T-cell (primary cell): ENCODE results near the gene VTI1A. TPM values are rescaled to one million over a fixed set of nuclear protein-coding genes. Genes with fewer than 3 reads are reported as not detected.

Source experiments
- ATAC-seq, 4 experiments: fragments of 200-7000 bp in 3 of 4; fragments of 150-1000 bp in 1 of 4; cut with Tn5 transposase; replicated peaks in 1 of 4; 1 replicate in 3 of 4; 2 replicates in 1 of 4; pipeline ENCODE4 v1.10.0; 2021; ENCODE audit warnings: moderate library complexity in 3 of 4, mild to moderate bottlenecking in 2 of 4, moderate number of reproducible peaks in 1 of 4
- CTCF ChIA-PET, 2 donors: fragments of 300-600 bp; sonication (Branson Sonifier 250); formaldehyde crosslinking; loops; one replicate each; lab custom pipeline; 2022; ENCODE audit warnings: antibody characterized with exemption in 2 of 2; lab: Charles Lee
- POLR2A ChIA-PET, 2 donors: fragments of 300-600 bp; sonication (Branson Sonifier 250); formaldehyde crosslinking; loops; one replicate each; lab custom pipeline; 2022; ENCODE audit warnings: antibody characterized with exemption in 2 of 2; lab: Charles Lee
- DNase-seq, 35 experiments: peaks; one replicate each; pipeline versions ENCODE4 v3.0.0 to v3.0.0-alpha.2; 2013 to 2023
- H3K27ac ChIP-seq: one replicate; pipeline ENCODE4 v1.5.1; 2013; ENCODE audit warnings: low read length
- H3K27me3 ChIP-seq, 2 experiments: replicated peaks in 1 of 2; 1 replicate in 1 of 2; 2 replicates in 1 of 2; pipeline versions ENCODE4 v1.6.1 to v1.7.0; 2013; ENCODE audit warnings: low read length in 1 of 2, mixed read lengths in 1 of 2; ENCODE audit not compliant: control insufficient read depth in 2 of 2, insufficient read depth in 2 of 2; ENCODE audit errors: extremely low read depth in 1 of 2
- H3K36me3 ChIP-seq, 2 donors: 1 replicate in 1 of 2; 2 replicates in 1 of 2; pipeline versions ENCODE4 v1.6.1 to v1.7.0; 2013; ENCODE audit warnings: low read length in 1 of 2; ENCODE audit not compliant: control insufficient read depth in 2 of 2, insufficient read depth in 1 of 2; ENCODE audit errors: extremely low read depth in 1 of 2
- H3K4me1 ChIP-seq, 2 experiments: 1 replicate in 1 of 2; 2 replicates in 1 of 2; pipeline versions ENCODE4 v1.6.1 to v1.7.0; 2013; ENCODE audit warnings: low read length in 2 of 2, mixed read lengths in 1 of 2; ENCODE audit not compliant: insufficient read depth in 2 of 2, control insufficient read depth in 1 of 2; ENCODE audit errors: extremely low read depth in 1 of 2
- H3K4me3 ChIP-seq, 2 donors: 1 replicate in 1 of 2; 2 replicates in 1 of 2; pipeline versions ENCODE4 v1.5.1 to v1.7.0; 2013; ENCODE audit warnings: mild to moderate bottlenecking in 2 of 2, low read length in 1 of 2, moderate library complexity in 1 of 2; ENCODE audit not compliant: control insufficient read depth in 1 of 2; ENCODE audit errors: extremely low read depth in 1 of 2
- H3K9me3 ChIP-seq: 2 replicates; pipeline ENCODE4 v1.7.0; 2013
- H3K27ac Mint-ChIP-seq, 2 donors: one replicate each; pipeline ENCODE4 v1.8.0; 2020 to 2021; ENCODE audit warnings: mild to moderate bottlenecking in 2 of 2, mixed read lengths in 2 of 2
- H3K27me3 Mint-ChIP-seq, 2 donors: one replicate each; pipeline ENCODE4 v1.8.0; 2021 to 2022; ENCODE audit warnings: mixed read lengths in 2 of 2
- H3K36me3 Mint-ChIP-seq: one replicate; pipeline ENCODE4 v1.8.0; 2021; ENCODE audit warnings: mixed read lengths
- H3K4me1 Mint-ChIP-seq, 3 donors: one replicate each; pipeline ENCODE4 v1.8.0; 2020 to 2022; ENCODE audit warnings: mixed read lengths in 3 of 3, mild to moderate bottlenecking in 1 of 3
- H3K4me3 Mint-ChIP-seq, 3 donors: one replicate each; pipeline ENCODE4 v1.8.0; 2020 to 2022; ENCODE audit warnings: mild to moderate bottlenecking in 3 of 3, mixed read lengths in 3 of 3, moderate library complexity in 3 of 3
- H3K9me3 Mint-ChIP-seq, 3 donors: one replicate each; pipeline ENCODE4 v1.8.0; 2020 to 2022; ENCODE audit warnings: mixed read lengths in 3 of 3
- WGBS: methylation state at CpG from one replicate; pipeline ENCODE4 v1.1.5; 2013; ENCODE audit warnings: missing lambda C conversion rate; ENCODE audit not compliant: insufficient coverage; 5-methylcytosine and 5-hydroxymethylcytosine counted together
- total RNA-seq, 35 experiments: library from RNA in 6 of 35; stranded (reverse) in 6 of 35; fragments of 120-200 nt in 1 of 35; gene quantifications; one replicate each; pipeline versions ENCODE4 v1.2.1 to v1.2.4 and lab custom pipeline; 2013 to 2026

VTI1A gene
- total RNA-seq, 5 donors from 2014 or later (not counting 1 experiment from before 2014, with no cell fraction given) = 41.3 to 53.6 (median 43.5) TPM

DNA sequence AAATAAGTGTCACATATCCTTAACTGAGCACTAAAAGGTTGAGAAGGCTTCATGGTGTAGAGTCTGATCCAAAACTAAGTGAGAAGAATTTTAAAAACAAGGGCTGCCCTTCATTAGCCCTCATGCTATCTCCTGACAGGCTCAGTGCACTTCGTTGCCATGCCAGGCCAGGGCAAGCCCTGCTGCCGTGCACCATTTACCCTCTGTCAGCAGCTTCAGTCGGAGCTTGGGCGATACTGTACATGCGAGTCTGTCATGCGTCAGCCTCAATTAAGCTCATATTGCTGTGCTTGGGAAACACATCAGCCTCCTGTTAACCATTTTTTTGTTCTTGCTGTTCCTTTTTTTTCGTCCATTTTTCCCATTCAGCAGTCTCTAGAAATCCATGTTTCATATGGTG lies 166.6 kb downstream of the VTI1A start:
- H3K27me3 ChIP-seq = no peaks in the 10 kb centered on the region
- no peak overlapping the region for H3K4me3 ChIP-seq
- Mint-ChIP-seq H3K4me1 (no peaks in the 10 kb centered on the region), H3K27ac (no peak overlapping the region), H3K36me3 (peaks cover 53% of the 10 kb centered on the region), H3K9me3 (peaks cover 5 to 15% (median 6%) of the 10 kb centered on the region in 3 donors), H3K27me3 (no peaks in the 10 kb centered on the region), H3K4me3 (no peak overlapping the region)
- H3K9me3 ChIP-seq = peaks cover 2% of the 10 kb centered on the region
- 97% methylated on average over 6 of the region's 7 CpGs for WGBS
- no peaks in the 10 kb centered on the region for H3K4me1 ChIP-seq
- no peaks in the 10 kb centered on the region for H3K36me3 ChIP-seq
- DNase-seq = no peak
- no peak for ATAC-seq
- H3K27ac ChIP-seq = no peak overlapping the region
- ChIA-PET CTCF (no interaction called here), POLR2A (no interaction called here)

DNA sequence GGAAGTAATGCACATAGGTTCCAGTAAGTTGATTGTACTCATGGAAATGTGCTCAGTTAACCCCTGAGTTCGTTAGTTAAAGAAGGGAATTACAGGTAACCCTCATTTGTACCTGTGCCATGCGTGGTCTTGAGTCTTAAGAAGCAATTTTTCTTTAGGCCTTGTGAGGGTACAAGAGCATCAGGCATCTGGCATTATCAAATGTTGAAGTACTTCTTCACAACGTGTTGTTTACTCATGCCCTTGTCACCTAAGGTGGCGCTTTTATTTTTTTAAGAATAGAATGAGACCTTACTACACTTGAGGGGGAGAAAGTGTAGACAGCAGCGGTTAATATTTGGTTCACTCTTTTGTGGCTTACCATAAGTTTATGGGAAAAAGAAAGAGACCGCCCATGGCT lies 167.1 kb downstream of the VTI1A start:
- WGBS = 100% methylated on average over 2 of the region's 6 CpGs
- CTCF ChIA-PET = no interaction called here
- POLR2A ChIA-PET = no interaction called here

GRCh38 chr10:112614586-112614985 lies 167.6 kb downstream of the VTI1A start:
- POLR2A ChIA-PET = no interaction called here
- H3K4me1 Mint-ChIP-seq = no peaks in the 10 kb centered on the region
- ATAC-seq (no peak), DNase-seq (no peak)
- no peak overlapping the region for H3K27ac ChIP-seq
- no peaks in the 10 kb centered on the region for H3K27me3 ChIP-seq
- no peak overlapping the region for H3K4me3 ChIP-seq
- H3K9me3 Mint-ChIP-seq = peaks cover 5 to 15% (median 6%) of the 10 kb centered on the region in 3 donors
- peaks cover 2% of the 10 kb centered on the region for H3K9me3 ChIP-seq
- peaks cover 54% of the 10 kb centered on the region for H3K36me3 Mint-ChIP-seq
- H3K27ac Mint-ChIP-seq = no peak overlapping the region
- no peak overlapping the region for H3K4me3 Mint-ChIP-seq
- no peaks in the 10 kb centered on the region for H3K36me3 ChIP-seq
- no CpG with 5 or more reads among the region's 1 CpG for WGBS
- no peaks in the 10 kb centered on the region for H3K27me3 Mint-ChIP-seq
- H3K4me1 ChIP-seq = no peaks in the 10 kb centered on the region
- CTCF ChIA-PET = no interaction called here

More for the DNA sequence above, 167.1 kb downstream of the VTI1A start:
- no peaks in the 10 kb centered on the region for H3K36me3 ChIP-seq
- DNase-seq = no peak
- no peaks in the 10 kb centered on the region for H3K4me1 ChIP-seq
- no peaks in the 10 kb centered on the region for H3K27me3 ChIP-seq
- no peak overlapping the region for H3K27ac ChIP-seq
- H3K27ac Mint-ChIP-seq = no peak overlapping the region
- no peak overlapping the region for H3K4me3 ChIP-seq
- no peaks in the 10 kb centered on the region for H3K4me1 Mint-ChIP-seq
- H3K9me3 ChIP-seq = peaks cover 2% of the 10 kb centered on the region
- H3K27me3 Mint-ChIP-seq = no peaks in the 10 kb centered on the region
- H3K9me3 Mint-ChIP-seq = peaks cover 5 to 15% (median 6%) of the 10 kb centered on the region in 3 donors
- peaks cover 53% of the 10 kb centered on the region for H3K36me3 Mint-ChIP-seq
- no peak overlapping the region for H3K4me3 Mint-ChIP-seq
- ATAC-seq = no peak

GRCh38 chr10:112615269-112615668 lies 168.3 kb downstream of the VTI1A start:
- WGBS = no CpG with 5 or more reads among the region's 1 CpG
- Histone ChIP-seq H3K4me3 (no peak overlapping the region), H3K27ac (no peak overlapping the region), H3K36me3 (no peaks in the 10 kb centered on the region), H3K27me3 (no peaks in the 10 kb centered on the region), H3K4me1 (no peaks in the 10 kb centered on the region), H3K9me3 (peaks cover 2% of the 10 kb centered on the region)
- ChIA-PET POLR2A (no interaction called here), CTCF (no interaction called here)
- no peak overlapping the region for H3K27ac Mint-ChIP-seq
- H3K36me3 Mint-ChIP-seq = peaks cover 55% of the 10 kb centered on the region
- peaks cover 5 to 15% (median 6%) of the 10 kb centered on the region in 3 donors for H3K9me3 Mint-ChIP-seq
- DNase-seq = no peak
- H3K27me3 Mint-ChIP-seq = no peaks in the 10 kb centered on the region
- no peak overlapping the region for H3K4me3 Mint-ChIP-seq
- ATAC-seq = no peak
- H3K4me1 Mint-ChIP-seq = no peaks in the 10 kb centered on the region

- ChIA-PET CTCF (no interaction called here), POLR2A (no interaction called here)
- Mint-ChIP-seq H3K4me1 (no peaks in the 10 kb centered on the region), H3K36me3 (peaks cover 54% of the 10 kb centered on the region), H3K9me3 (peaks cover 5 to 15% (median 6%) of the 10 kb centered on the region in 3 donors), H3K4me3 (no peak overlapping the region), H3K27me3 (no peaks in the 10 kb centered on the region), H3K27ac (no peak overlapping the region)
- Histone ChIP-seq H3K27me3 (no peaks in the 10 kb centered on the region), H3K9me3 (peaks cover 2% of the 10 kb centered on the region), H3K27ac (no peak overlapping the region), H3K4me3 (no peak overlapping the region), H3K36me3 (no peaks in the 10 kb centered on the region), H3K4me1 (no peaks in the 10 kb centered on the region)
- no peak for DNase-seq
- no peak for ATAC-seq
These were observed 169.6 kb downstream of the VTI1A start for GRCh38 chr10:112616647-112617046.

DNA sequence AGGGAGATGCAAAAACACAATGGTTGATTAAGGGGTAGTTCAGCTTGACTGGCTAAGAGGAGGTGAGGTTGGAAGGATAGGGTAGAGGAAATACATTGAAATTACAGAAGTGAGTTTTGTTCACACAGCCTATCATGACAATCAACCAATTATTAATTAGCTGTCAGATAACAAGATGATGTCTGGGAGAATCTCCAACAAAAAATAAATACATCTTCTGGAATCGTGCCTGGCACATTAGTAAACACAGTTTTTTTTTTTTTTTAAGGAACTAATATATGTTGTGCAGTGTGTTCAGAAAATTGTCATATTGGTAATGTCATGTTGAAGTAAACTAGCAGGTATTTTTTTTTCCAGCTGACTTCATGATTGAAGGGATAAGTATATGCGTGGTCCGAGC lies 171.8 kb downstream of the VTI1A start:
- H3K9me3 ChIP-seq = peaks cover 2% of the 10 kb centered on the region
- H3K4me3 Mint-ChIP-seq = no peak overlapping the region
- no CpG with 5 or more reads among the region's 3 CpGs for WGBS
- CTCF ChIA-PET = interaction anchor here in 1 of 2 donors (0.6 kb wide), 2 partner anchors 76 to 508 kb away, joined by 3 read pairs; no protein-coding TSS in a partner anchor
- H3K27ac Mint-ChIP-seq = no peak overlapping the region
- H3K27ac ChIP-seq = no peak overlapping the region
- H3K36me3 Mint-ChIP-seq = peaks cover 39% of the 10 kb centered on the region
- ATAC-seq (no peak), DNase-seq (no peak)
- no peaks in the 10 kb centered on the region for H3K4me1 Mint-ChIP-seq
- H3K27me3 ChIP-seq = no peaks in the 10 kb centered on the region
- H3K9me3 Mint-ChIP-seq = peaks cover 5 to 15% (median 6%) of the 10 kb centered on the region in 3 donors
- no peaks in the 10 kb centered on the region for H3K36me3 ChIP-seq
- H3K4me1 ChIP-seq = no peaks in the 10 kb centered on the region
- no peaks in the 10 kb centered on the region for H3K27me3 Mint-ChIP-seq
- POLR2A ChIA-PET = no interaction called here
- no peak overlapping the region for H3K4me3 ChIP-seq

- DNase-seq (no peak), ATAC-seq (no peak)
- WGBS = 100% methylated on average over 1 of the region's 4 CpGs
- Mint-ChIP-seq H3K27ac (no peak overlapping the region), H3K4me1 (no peaks in the 10 kb centered on the region), H3K36me3 (peaks cover 34% of the 10 kb centered on the region), H3K4me3 (no peak overlapping the region), H3K9me3 (peaks cover 5 to 15% (median 5%) of the 10 kb centered on the region in 3 donors), H3K27me3 (no peaks in the 10 kb centered on the region)
- CTCF ChIA-PET = interaction anchor here in 1 of 2 donors (0.6 kb wide), 1 partner anchor 76 kb away, joined by 3 read pairs; no protein-coding TSS in a partner anchor
- Histone ChIP-seq H3K4me3 (no peak overlapping the region), H3K27ac (no peak overlapping the region), H3K9me3 (peaks cover 2% of the 10 kb centered on the region), H3K27me3 (no peaks in the 10 kb centered on the region), H3K4me1 (no peaks in the 10 kb centered on the region), H3K36me3 (no peaks in the 10 kb centered on the region)
- POLR2A ChIA-PET = no interaction called here
These were observed 172.5 kb downstream of the VTI1A start for GRCh38 chr10:112619556-112619955.
